HL-60 (cell line): ENCODE measurements around the gene POTEF.
"Not testable (repeated sequence)": the region's sequence is repeated elsewhere in the genome, so short reads cannot be mapped to it uniquely, and the experiment has no call there.

Experiments used
- DNase-seq, 2 experiments: peaks; one replicate each; pipeline ENCODE4 v3.0.0-alpha.2; 2010 to 2020; ENCODE audit warnings: low read depth in 1 of 2, low spot score in 1 of 2
- H3K27ac ChIP-seq: fragments of 250-450 bp; sonication (Bioruptor Pico); replicated peaks from 2 replicates; pipeline ENCODE4 v1.5.1; 2020; ENCODE audit warnings: mild to moderate bottlenecking, moderate library complexity
- H3K27me3 ChIP-seq: fragments of 250-450 bp; sonication (Bioruptor Pico); 2 replicates; pipeline ENCODE4 v1.5.1; 2021; ENCODE audit warnings: mild to moderate bottlenecking, moderate library complexity; ENCODE audit not compliant: insufficient read depth, poor library complexity, severe bottlenecking
- H3K4me3 ChIP-seq: replicated peaks from 2 replicates; pipeline ENCODE4 v1.5.1; 2011; ENCODE audit warnings: mild to moderate bottlenecking, control low read depth, low read length; ENCODE audit not compliant: insufficient read depth
- GABPA ChIP-seq: IDR thresholded peaks from 2 replicates; pipeline ENCODE4 v1.6.1; 2012; ENCODE audit warnings: low read depth
- POLR2AphosphoS5 ChIP-seq: IDR thresholded peaks from 2 replicates; pipeline ENCODE4 v1.6.1; 2012; ENCODE audit warnings: low read depth
- SPI1 ChIP-seq: IDR thresholded peaks from 2 replicates; pipeline ENCODE4 v1.6.1; 2012; ENCODE audit warnings: low read depth, mild to moderate bottlenecking, borderline replicate concordance
- TF ChIP-seq, protein P1 (sequence below): IDR thresholded peaks from one replicate; pipeline ENCODE4 v1.5.1; 2011; ENCODE audit warnings: low read length, control low read depth, inconsistent platforms; ENCODE audit not compliant: insufficient read depth
- TF ChIP-seq, protein P2 (sequence below): IDR thresholded peaks from 2 replicates; pipeline ENCODE4 v1.6.1; 2012; ENCODE audit warnings: low read depth; ENCODE audit not compliant: insufficient replicate concordance

The POTEF gene

DNA sequence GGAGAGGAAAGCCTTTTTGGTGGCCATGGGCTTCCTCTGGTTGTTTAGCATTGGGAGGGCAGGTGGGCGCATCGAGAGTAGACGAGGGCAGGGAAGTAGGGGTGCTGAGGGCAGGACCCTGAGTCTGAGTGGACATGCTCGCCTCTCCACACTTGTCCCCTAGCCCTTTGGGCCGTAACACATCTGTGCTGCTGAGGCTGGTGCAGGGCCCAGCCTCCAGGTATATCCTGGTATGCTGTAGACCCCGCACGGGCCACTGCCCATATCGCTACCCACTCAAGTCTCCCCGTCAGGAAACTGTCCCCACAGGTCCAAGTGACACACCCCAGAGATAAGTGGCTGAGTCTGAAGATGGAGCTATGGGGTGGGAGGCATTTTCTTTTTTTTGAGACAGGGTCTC, 29.6 kb upstream of the POTEF start:
- H3K27me3 ChIP-seq = no peaks in the 10 kb centered on the region
- TF ChIP-seq GABPA (no peak), SPI1 (no peak), POLR2AphosphoS5 (no peak)
- TF ChIP-seq, protein P1, sequence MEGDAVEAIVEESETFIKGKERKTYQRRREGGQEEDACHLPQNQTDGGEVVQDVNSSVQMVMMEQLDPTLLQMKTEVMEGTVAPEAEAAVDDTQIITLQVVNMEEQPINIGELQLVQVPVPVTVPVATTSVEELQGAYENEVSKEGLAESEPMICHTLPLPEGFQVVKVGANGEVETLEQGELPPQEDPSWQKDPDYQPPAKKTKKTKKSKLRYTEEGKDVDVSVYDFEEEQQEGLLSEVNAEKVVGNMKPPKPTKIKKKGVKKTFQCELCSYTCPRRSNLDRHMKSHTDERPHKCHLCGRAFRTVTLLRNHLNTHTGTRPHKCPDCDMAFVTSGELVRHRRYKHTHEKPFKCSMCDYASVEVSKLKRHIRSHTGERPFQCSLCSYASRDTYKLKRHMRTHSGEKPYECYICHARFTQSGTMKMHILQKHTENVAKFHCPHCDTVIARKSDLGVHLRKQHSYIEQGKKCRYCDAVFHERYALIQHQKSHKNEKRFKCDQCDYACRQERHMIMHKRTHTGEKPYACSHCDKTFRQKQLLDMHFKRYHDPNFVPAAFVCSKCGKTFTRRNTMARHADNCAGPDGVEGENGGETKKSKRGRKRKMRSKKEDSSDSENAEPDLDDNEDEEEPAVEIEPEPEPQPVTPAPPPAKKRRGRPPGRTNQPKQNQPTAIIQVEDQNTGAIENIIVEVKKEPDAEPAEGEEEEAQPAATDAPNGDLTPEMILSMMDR = no peak
- TF ChIP-seq, protein P2, sequence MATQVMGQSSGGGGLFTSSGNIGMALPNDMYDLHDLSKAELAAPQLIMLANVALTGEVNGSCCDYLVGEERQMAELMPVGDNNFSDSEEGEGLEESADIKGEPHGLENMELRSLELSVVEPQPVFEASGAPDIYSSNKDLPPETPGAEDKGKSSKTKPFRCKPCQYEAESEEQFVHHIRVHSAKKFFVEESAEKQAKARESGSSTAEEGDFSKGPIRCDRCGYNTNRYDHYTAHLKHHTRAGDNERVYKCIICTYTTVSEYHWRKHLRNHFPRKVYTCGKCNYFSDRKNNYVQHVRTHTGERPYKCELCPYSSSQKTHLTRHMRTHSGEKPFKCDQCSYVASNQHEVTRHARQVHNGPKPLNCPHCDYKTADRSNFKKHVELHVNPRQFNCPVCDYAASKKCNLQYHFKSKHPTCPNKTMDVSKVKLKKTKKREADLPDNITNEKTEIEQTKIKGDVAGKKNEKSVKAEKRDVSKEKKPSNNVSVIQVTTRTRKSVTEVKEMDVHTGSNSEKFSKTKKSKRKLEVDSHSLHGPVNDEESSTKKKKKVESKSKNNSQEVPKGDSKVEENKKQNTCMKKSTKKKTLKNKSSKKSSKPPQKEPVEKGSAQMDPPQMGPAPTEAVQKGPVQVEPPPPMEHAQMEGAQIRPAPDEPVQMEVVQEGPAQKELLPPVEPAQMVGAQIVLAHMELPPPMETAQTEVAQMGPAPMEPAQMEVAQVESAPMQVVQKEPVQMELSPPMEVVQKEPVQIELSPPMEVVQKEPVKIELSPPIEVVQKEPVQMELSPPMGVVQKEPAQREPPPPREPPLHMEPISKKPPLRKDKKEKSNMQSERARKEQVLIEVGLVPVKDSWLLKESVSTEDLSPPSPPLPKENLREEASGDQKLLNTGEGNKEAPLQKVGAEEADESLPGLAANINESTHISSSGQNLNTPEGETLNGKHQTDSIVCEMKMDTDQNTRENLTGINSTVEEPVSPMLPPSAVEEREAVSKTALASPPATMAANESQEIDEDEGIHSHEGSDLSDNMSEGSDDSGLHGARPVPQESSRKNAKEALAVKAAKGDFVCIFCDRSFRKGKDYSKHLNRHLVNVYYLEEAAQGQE = no peak
- no peak overlapping the region for H3K4me3 ChIP-seq
- DNase-seq = no peak
- no peak overlapping the region for H3K27ac ChIP-seq

DNA sequence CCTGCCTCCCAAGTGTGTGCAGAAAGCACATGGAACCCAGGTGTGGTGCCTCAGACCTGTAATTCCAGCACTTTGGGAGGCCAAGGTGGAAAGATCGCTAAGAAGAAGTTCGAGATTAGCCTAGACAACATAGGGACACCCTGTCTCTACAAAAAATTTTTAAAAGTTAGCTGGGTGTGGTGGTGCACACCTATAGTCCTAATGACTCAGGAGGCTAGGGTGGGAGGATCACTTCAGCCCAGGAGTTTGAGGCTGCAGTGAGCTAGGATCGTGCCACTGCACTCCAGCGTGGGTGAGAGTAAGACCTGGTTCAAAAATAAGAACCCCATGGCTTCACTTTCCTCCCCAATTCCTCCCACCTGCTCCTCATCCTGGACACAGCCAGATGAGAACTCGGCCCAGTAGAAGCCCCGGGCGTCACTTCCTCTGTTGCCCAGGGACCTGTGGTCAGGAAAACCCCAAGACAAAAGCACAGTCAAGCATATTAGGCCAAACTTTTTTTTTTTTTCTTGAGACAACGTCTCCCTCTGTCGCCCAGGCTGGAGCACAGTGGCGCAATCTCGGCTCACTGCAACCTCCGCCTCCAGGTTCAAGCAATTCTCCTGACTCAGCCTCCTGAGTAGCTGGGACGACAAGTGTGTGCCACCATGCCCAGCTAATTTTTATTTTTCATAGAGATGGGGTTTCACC, 28.9 kb upstream of the POTEF start:
- peak overlapping the region; percentile 49 for H3K27ac ChIP-seq
- not testable (repeated sequence) for H3K4me3 ChIP-seq, H3K27me3 ChIP-seq
- peak in 1 of 2 experiments; percentile 68 for DNase-seq
- TF ChIP-seq POLR2AphosphoS5 (peak; percentile 34; the same call in 1 of the 2 replicates), SPI1 (peak; percentile 78)

DNA sequence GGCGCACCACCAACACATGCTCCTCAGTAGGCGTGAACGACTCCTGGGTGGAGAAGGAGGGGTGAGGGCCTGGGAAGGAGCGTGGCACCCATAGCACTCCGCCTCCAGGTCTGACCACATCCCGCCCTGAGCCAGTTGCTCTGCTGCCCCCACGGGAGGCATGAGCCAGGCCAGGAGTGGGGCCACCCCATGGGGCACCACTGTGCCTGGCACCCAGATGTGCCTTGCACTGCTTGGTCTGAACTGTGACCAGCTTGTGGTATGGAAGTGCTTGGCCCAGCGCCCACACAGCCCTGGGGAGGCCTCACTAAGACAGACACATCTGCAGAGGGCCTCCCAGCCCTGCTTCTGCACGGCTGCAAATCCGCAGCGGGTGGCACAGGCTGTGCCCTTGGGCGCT, 28.3 kb upstream of the POTEF start:
- H3K27ac ChIP-seq = peak overlapping the region; percentile 49
- 0 out of 2 replicates have a peak, but pooled peaks have one; percentile 30 for TF ChIP-seq POLR2AphosphoS5
- DNase-seq = peak in 1 of 2 experiments; percentile 51
- not testable (repeated sequence) for H3K27me3 ChIP-seq, H3K4me3 ChIP-seq

DNA sequence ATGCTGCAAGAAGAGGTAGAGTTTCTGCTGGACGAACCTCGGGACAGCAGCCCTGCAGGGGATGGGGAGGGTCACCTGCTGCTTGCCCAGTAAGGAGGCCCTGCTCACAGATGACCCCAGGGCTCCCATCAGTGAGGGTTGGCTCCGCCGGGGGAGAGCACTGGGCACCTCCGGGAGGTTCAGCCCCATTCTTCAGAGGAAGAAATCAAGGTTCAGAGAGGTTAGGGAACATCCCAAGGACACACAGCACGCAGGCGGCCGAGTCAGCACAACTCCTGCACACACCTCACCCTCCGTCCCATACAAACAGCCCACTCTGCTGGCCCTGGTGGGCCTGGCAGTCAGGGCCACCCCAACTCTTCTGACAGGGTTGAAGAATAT, 27.6 kb upstream of the POTEF start:
- DNase-seq = no peak
- Histone ChIP-seq H3K27ac (no peak overlapping the region), H3K4me3 (no peak overlapping the region), H3K27me3 (no peaks in the 10 kb centered on the region)
- TF ChIP-seq GABPA (no peak), SPI1 (no peak), POLR2AphosphoS5 (no peak)
- TF ChIP-seq, protein P2 = no peak
- TF ChIP-seq, protein P1 = no peak
